IMR-90 (cell line): Measurements from ENCODE around the gene KAZN.

Source experiments
- CEBPB ChIP-seq: IDR thresholded peaks from 2 replicates; pipeline ENCODE4 v1.6.1; 2012; ENCODE audit warnings: low read depth, low read length, improper control_type of control experiment
- MAZ ChIP-seq: IDR thresholded peaks from 2 replicates; pipeline ENCODE4 v1.6.1; 2012; ENCODE audit warnings: low read depth, mild to moderate bottlenecking, low read length, improper control_type of control experiment, moderate library complexity, borderline replicate concordance
- POLR2A ChIP-seq: IDR thresholded peaks from 2 replicates; pipeline ENCODE4 v1.6.1; 2012; ENCODE audit warnings: mild to moderate bottlenecking, low read depth, low read length
- RCOR1 ChIP-seq: IDR thresholded peaks from 2 replicates; pipeline ENCODE4 v1.6.1; 2012; ENCODE audit warnings: mild to moderate bottlenecking, low read length, improper control_type of control experiment; ENCODE audit not compliant: insufficient replicate concordance
- RFX5 ChIP-seq: IDR thresholded peaks from 2 replicates; pipeline ENCODE4 v1.8.0; 2012; ENCODE audit warnings: low read depth, mild to moderate bottlenecking, low read length, moderate library complexity
- TF ChIP-seq, protein P1 (sequence below): conservative IDR thresholded peaks from 2 replicates; pipeline ENCODE4 v1.5.1; 2012; ENCODE audit warnings: mild to moderate bottlenecking, low read depth, low read length, improper control_type of control experiment

DNA sequence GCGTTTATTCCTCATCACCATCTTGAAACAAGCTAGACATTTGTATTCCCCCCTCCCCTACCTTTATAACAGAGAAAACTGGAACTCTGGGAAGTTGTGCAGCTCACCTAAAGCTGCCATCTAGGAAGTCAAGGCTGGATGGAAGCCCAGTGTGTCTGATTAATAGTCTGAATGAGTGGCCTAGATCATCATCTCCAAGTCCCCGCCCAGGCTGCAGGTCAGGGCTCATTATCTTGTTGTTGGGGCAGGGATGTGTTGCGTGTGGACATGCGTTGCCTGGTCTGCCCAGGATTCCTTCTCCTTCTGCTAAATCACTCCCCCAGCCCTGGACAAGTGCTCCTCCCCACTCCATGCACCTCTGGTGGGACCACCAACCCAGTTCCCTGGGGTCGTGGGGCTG, 14.7 kb upstream of the KAZN start:
- TF ChIP-seq, protein P1, sequence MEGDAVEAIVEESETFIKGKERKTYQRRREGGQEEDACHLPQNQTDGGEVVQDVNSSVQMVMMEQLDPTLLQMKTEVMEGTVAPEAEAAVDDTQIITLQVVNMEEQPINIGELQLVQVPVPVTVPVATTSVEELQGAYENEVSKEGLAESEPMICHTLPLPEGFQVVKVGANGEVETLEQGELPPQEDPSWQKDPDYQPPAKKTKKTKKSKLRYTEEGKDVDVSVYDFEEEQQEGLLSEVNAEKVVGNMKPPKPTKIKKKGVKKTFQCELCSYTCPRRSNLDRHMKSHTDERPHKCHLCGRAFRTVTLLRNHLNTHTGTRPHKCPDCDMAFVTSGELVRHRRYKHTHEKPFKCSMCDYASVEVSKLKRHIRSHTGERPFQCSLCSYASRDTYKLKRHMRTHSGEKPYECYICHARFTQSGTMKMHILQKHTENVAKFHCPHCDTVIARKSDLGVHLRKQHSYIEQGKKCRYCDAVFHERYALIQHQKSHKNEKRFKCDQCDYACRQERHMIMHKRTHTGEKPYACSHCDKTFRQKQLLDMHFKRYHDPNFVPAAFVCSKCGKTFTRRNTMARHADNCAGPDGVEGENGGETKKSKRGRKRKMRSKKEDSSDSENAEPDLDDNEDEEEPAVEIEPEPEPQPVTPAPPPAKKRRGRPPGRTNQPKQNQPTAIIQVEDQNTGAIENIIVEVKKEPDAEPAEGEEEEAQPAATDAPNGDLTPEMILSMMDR = no peak
- no peak for TF ChIP-seq MAZ
- TF ChIP-seq RCOR1 = no peak
- no peak for TF ChIP-seq POLR2A
- no peak for TF ChIP-seq CEBPB
- no peak for TF ChIP-seq RFX5
